Left ventricle myocardium inferior (tissue), 1 donor: Measurements from ENCODE around the gene RAB29. TPM values are rescaled to one million over a fixed set of nuclear protein-coding genes. Genes with fewer than 3 reads are reported as not detected.

Source experiments
- DNase-seq: peaks from one replicate; pipeline ENCODE4 v3.0.0-alpha.2; 2020
- H3K27ac ChIP-seq: fragments of 200-600 bp; replicated peaks from 2 replicates; pipeline ENCODE4 v1.8.0; 2021
- H3K27me3 ChIP-seq: fragments of 200-600 bp; 2 replicates; pipeline ENCODE4 v1.8.0; 2021; ENCODE audit warnings: low read depth
- H3K36me3 ChIP-seq: fragments of 200-600 bp; 2 replicates; pipeline ENCODE4 v1.8.0; 2021
- H3K4me1 ChIP-seq: fragments of 200-600 bp; 2 replicates; pipeline ENCODE4 v1.8.0; 2021
- H3K4me3 ChIP-seq: fragments of 200-600 bp; 2 replicates; pipeline ENCODE4 v1.8.0; 2021; ENCODE audit warnings: mild to moderate bottlenecking, moderate library complexity
- H3K9me3 ChIP-seq: fragments of 200-600 bp; replicated peaks from 2 replicates; pipeline ENCODE4 v1.8.0; 2021
- intact Hi-C: fragments of 100-400 bp; cut with micrococcal nuclease; formaldehyde crosslinking; loops from one replicate; pipeline ENCODE4 v1.11.0; 2022
- total RNA-seq: library from RNA; stranded (reverse); fragmentation: NEBNext Ultra II Directional; extraction: Animal tissue kit (Norgen Biotek cat#: 25700); gene quantifications from one replicate; pipeline ENCODE4 v1.2.1, GENCODE V29; 2021
- TF ChIP-seq, protein P1 (sequence below): fragments of 200-600 bp; IDR thresholded peaks from 2 replicates; pipeline ENCODE4 v1.8.0; 2021; ENCODE audit warnings: antibody characterized with exemption, mild to moderate bottlenecking, borderline replicate concordance
- donor health status: DM: no; HTN: yes; CAD: no; lungs with severe emphysema.

The RAB29 gene
- total RNA-seq, 1 donor from 2014 or later = 13.7 TPM

- Histone ChIP-seq H3K27me3 (no peaks in the 10 kb centered on the region), H3K4me3 (no peak overlapping the region), H3K27ac (no peak overlapping the region), H3K36me3 (peaks cover 94% of the 10 kb centered on the region), H3K4me1 (no peaks in the 10 kb centered on the region), H3K9me3 (no peaks in the 10 kb centered on the region)
- intact Hi-C loops = no loop called here
- TF ChIP-seq, protein P1, sequence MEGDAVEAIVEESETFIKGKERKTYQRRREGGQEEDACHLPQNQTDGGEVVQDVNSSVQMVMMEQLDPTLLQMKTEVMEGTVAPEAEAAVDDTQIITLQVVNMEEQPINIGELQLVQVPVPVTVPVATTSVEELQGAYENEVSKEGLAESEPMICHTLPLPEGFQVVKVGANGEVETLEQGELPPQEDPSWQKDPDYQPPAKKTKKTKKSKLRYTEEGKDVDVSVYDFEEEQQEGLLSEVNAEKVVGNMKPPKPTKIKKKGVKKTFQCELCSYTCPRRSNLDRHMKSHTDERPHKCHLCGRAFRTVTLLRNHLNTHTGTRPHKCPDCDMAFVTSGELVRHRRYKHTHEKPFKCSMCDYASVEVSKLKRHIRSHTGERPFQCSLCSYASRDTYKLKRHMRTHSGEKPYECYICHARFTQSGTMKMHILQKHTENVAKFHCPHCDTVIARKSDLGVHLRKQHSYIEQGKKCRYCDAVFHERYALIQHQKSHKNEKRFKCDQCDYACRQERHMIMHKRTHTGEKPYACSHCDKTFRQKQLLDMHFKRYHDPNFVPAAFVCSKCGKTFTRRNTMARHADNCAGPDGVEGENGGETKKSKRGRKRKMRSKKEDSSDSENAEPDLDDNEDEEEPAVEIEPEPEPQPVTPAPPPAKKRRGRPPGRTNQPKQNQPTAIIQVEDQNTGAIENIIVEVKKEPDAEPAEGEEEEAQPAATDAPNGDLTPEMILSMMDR = no peak
- no peak for DNase-seq
Measured at GRCh38 chr1:205719015-205719414, 56.3 kb downstream of the RAB29 start.

Other genes with a start within 250 kb of the RAB29 start
- gene ELK4, start 143.5 kb downstream of the RAB29 start, total RNA-seq = 36.3 TPM
- gene SLC45A3, start 95.0 kb downstream of the RAB29 start, total RNA-seq = 5.2 TPM
- 217 TPM for gene NUCKS1, start 25.3 kb downstream of the RAB29 start, total RNA-seq
- 486 TPM for gene SLC41A1, start 37.7 kb upstream of the RAB29 start, total RNA-seq
- gene PM20D1, start 74.7 kb upstream of the RAB29 start, total RNA-seq = 1.7 TPM
- 35.2 TPM for gene SLC26A9, start 168.0 kb upstream of the RAB29 start, total RNA-seq
- 1.4 TPM for gene RAB7B, start 227.9 kb upstream of the RAB29 start, total RNA-seq
- not detected for gene CTSE, start 248.4 kb upstream of the RAB29 start, total RNA-seq